Measurements from ENCODE around the gene AFM.

The AFM gene

DNA sequence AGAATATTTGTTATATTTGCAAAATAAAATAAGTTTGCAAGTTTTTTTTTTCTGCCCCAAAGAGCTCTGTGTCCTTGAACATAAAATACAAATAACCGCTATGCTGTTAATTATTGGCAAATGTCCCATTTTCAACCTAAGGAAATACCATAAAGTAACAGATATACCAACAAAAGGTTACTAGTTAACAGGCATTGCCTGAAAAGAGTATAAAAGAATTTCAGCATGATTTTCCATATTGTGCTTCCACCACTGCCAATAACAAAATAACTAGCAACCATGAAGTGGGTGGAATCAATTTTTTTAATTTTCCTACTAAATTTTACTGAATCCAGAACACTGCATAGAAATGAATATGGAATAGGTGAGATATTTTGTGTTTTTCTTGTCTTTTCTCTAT lies 45.6 kb upstream of the AFM start, which contains the start of gene AFP:
TSS of gene AFP (plus strand) at position 238 of the 400 bp plus-strand sequence. CDS start at position 280, 42 bp downstream.
- Histone ChIP-seq H3K4me3 (ENCODE audit: low read depth, low read length) (no peak within 1 kb of the TSS), H3K36me3 (no peaks in the 10 kb centered on the region), H3K27me3 (ENCODE audit: insufficient read depth, low read depth, severe bottlenecking) (no peaks in the 10 kb centered on the region), H3K27ac (no peak within 1 kb of the TSS), H3K9me3 (ENCODE audit: severe bottlenecking) (no peaks in the 10 kb centered on the region)
- no peak for DNase-seq
- no peak for TF ChIP-seq CTCF (IDR thresholded peaks at IDR 0.05; ENCODE audit: low read depth, low read length)

DNA sequence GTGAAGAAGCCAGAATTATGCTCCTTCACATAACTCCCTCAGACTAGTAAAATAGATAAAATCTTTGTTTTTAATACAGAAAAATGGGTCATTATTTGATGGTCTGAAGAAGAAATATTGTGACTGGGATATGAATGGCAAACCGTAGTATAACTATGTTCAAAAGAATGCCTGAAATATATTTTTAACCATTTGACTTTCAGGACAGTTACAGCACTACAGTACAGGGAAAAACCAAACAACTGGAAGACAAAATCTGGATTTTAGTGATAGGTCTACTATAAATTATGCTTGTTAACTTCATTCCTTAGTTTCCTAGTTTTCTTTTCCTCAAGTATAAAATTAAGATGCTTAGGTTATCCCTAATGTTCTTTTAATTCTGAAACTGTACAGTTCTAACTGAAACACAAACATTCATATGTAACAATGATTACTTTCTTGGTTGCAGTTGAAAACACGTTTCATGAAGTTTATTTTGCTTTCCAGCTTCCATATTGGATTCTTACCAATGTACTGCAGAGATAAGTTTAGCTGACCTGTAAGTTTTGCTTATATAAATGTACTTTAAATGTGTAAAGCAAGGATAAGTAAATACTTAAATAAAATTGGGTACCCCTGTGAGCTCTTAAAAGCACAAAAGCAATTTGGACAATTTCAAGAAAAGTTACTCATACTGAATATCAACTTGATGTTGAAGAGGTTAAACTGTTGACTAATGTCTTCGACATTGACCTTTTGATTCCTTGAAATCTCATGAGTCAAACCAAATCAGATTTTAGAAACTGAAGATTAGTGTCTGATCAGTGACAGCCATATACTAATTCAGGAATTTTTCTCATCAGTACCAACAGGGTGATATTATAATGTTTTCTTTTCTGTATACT lies 44.6 kb upstream of the AFM start:
- H3K4me3 ChIP-seq (ENCODE audit: low read depth, low read length) = no peak overlapping the region
- no peaks in the 10 kb centered on the region for H3K36me3 ChIP-seq
- no peak for TF ChIP-seq CTCF (IDR thresholded peaks at IDR 0.05; ENCODE audit: low read depth, low read length)
- H3K27ac ChIP-seq = no peak overlapping the region
- H3K9me3 ChIP-seq (ENCODE audit: severe bottlenecking) = no peaks in the 10 kb centered on the region
- no peaks in the 10 kb centered on the region for H3K27me3 ChIP-seq (ENCODE audit: insufficient read depth, low read depth, severe bottlenecking)
- no peak for DNase-seq

DNA sequence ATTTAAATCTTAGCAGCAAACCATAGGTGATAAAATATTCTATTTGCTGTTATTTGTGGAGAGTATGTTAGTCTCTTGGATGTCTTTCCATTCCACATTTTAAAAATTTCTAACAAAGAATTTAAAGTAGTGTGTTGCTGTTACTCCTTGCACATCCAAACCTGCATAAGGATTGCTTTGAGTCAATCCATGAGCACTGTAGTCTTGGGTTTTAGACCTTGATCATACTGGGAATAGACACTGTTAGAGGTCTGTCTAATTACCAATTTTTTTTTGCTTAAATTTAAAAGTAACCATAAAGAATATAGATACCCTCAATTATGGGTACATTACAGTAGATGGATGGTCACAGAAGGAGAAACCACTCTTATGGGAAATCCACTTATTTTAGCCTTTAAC lies 44.0 kb upstream of the AFM start:
- TF ChIP-seq CTCF (IDR thresholded peaks at IDR 0.05; ENCODE audit: low read depth, low read length) = no peak
- DNase-seq = no peak
- H3K27ac ChIP-seq = no peak overlapping the region
- no peaks in the 10 kb centered on the region for H3K27me3 ChIP-seq (ENCODE audit: insufficient read depth, low read depth, severe bottlenecking)
- H3K9me3 ChIP-seq (ENCODE audit: severe bottlenecking) = no peaks in the 10 kb centered on the region
- H3K4me3 ChIP-seq (ENCODE audit: low read depth, low read length) = no peak overlapping the region
- no peaks in the 10 kb centered on the region for H3K36me3 ChIP-seq

DNA sequence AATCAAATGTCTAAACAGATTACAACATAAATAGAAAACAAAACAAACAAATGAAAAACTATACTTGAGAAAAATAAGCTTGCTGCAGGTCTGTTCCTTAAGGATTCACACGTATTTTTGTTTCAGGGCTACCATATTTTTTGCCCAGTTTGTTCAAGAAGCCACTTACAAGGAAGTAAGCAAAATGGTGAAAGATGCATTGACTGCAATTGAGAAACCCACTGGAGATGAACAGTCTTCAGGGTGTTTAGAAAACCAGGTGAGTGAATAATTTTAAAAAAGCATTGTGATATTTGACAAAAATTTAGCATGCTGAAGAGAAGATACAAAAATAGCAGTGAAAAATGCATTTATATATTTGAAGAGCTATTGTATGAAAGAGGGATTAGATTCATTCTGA lies 43.5 kb upstream of the AFM start:
- no peaks in the 10 kb centered on the region for H3K36me3 ChIP-seq
- no peak for TF ChIP-seq CTCF (IDR thresholded peaks at IDR 0.05; ENCODE audit: low read depth, low read length)
- no peaks in the 10 kb centered on the region for H3K9me3 ChIP-seq (ENCODE audit: severe bottlenecking)
- DNase-seq = no peak
- H3K27me3 ChIP-seq (ENCODE audit: insufficient read depth, low read depth, severe bottlenecking) = no peaks in the 10 kb centered on the region
- H3K27ac ChIP-seq = no peak overlapping the region
- no peak overlapping the region for H3K4me3 ChIP-seq (ENCODE audit: low read depth, low read length)

GRCh38 chr4:73438582-73439215 lies 42.8 kb upstream of the AFM start:
- no peak for TF ChIP-seq CTCF (IDR thresholded peaks at IDR 0.05; ENCODE audit: low read depth, low read length)
- no peak for DNase-seq

More at GRCh38 chr4:73438582-73439215, 42.8 kb upstream of the AFM start:
- no peaks in the 10 kb centered on the region for H3K9me3 ChIP-seq (ENCODE audit: severe bottlenecking)
- H3K36me3 ChIP-seq = no peaks in the 10 kb centered on the region
- H3K4me3 ChIP-seq (ENCODE audit: low read depth, low read length) = no peak overlapping the region
- H3K27ac ChIP-seq = no peak overlapping the region
- H3K27me3 ChIP-seq (ENCODE audit: insufficient read depth, low read depth, severe bottlenecking) = no peaks in the 10 kb centered on the region
